CD4-positive, alpha-beta T cell treated with Interleukin-10 for 1 hour (primary cell): ENCODE data around the gene FAM98B.

Source experiments
- DNase-seq: peaks from one replicate; pipeline ENCODE4 v3.0.0-alpha.2; 2020

The FAM98B gene

GRCh38 chr15:38508647-38509046 is 54.7 kb downstream of the FAM98B start:
- DNase-seq = no peak

GRCh38 chr15:38509152-38509551 is 55.2 kb downstream of the FAM98B start:
- no peak for DNase-seq

GRCh38 chr15:38512901-38513300 is 59.0 kb downstream of the FAM98B start:
- no peak for DNase-seq

GRCh38 chr15:38514601-38515000 is 60.7 kb downstream of the FAM98B start:
- DNase-seq = no peak

GRCh38 chr15:38516626-38517025 is 62.7 kb downstream of the FAM98B start:
- DNase-seq = no peak

- DNase-seq = no peak
Observed at GRCh38 chr15:38517312-38517975, 63.5 kb downstream of the FAM98B start.

- DNase-seq = no peak
Observed at GRCh38 chr15:38518084-38518483, 64.2 kb downstream of the FAM98B start.

GRCh38 chr15:38520035-38520434 is 66.1 kb downstream of the FAM98B start:
- no peak for DNase-seq

- no peak for DNase-seq
Observed at GRCh38 chr15:38521316-38521715, 67.4 kb downstream of the FAM98B start.

- no peak for DNase-seq
Observed at GRCh38 chr15:38522922-38523321, 69.0 kb downstream of the FAM98B start.

GRCh38 chr15:38524156-38524555 is 70.2 kb downstream of the FAM98B start:
- no peak for DNase-seq

- no peak for DNase-seq
Observed at GRCh38 chr15:38525489-38525888, 71.6 kb downstream of the FAM98B start.

- no peak for DNase-seq
Observed at GRCh38 chr15:38526158-38526557, 72.2 kb downstream of the FAM98B start.

GRCh38 chr15:38528294-38528693 is 74.4 kb downstream of the FAM98B start:
- no peak for DNase-seq

- DNase-seq = no peak
Observed at GRCh38 chr15:38530113-38530512, 76.2 kb downstream of the FAM98B start.

- no peak for DNase-seq
Observed at GRCh38 chr15:38531509-38531908, 77.6 kb downstream of the FAM98B start.

- DNase-seq = no peak
Observed at GRCh38 chr15:38532728-38533127, 78.8 kb downstream of the FAM98B start.

- no peak for DNase-seq
Observed at GRCh38 chr15:38533416-38533915, 79.5 kb downstream of the FAM98B start.

- no peak for DNase-seq
Observed at GRCh38 chr15:38533926-38534325, 80.0 kb downstream of the FAM98B start.

GRCh38 chr15:38534691-38535090 is 80.8 kb downstream of the FAM98B start:
- DNase-seq = no peak

GRCh38 chr15:38535491-38536200 is 81.7 kb downstream of the FAM98B start:
- no peak for DNase-seq

- no peak for DNase-seq
Observed at GRCh38 chr15:38536201-38536676, 82.3 kb downstream of the FAM98B start.
